PFSK-1 (cell line): ENCODE data around the gene ARHGEF4.

Experiments
- POLR2AphosphoS5 ChIP-seq: IDR thresholded peaks from 2 replicates; pipeline ENCODE4 v1.6.1; 2012; ENCODE audit warnings: low read depth, mild to moderate bottlenecking, control low read depth, low read length, moderate library complexity
- TAF1 ChIP-seq: IDR thresholded peaks from 2 replicates; pipeline ENCODE4 v1.6.1; 2012; ENCODE audit warnings: low read length, control low read depth, borderline replicate concordance; ENCODE audit not compliant: insufficient read depth

DNA sequence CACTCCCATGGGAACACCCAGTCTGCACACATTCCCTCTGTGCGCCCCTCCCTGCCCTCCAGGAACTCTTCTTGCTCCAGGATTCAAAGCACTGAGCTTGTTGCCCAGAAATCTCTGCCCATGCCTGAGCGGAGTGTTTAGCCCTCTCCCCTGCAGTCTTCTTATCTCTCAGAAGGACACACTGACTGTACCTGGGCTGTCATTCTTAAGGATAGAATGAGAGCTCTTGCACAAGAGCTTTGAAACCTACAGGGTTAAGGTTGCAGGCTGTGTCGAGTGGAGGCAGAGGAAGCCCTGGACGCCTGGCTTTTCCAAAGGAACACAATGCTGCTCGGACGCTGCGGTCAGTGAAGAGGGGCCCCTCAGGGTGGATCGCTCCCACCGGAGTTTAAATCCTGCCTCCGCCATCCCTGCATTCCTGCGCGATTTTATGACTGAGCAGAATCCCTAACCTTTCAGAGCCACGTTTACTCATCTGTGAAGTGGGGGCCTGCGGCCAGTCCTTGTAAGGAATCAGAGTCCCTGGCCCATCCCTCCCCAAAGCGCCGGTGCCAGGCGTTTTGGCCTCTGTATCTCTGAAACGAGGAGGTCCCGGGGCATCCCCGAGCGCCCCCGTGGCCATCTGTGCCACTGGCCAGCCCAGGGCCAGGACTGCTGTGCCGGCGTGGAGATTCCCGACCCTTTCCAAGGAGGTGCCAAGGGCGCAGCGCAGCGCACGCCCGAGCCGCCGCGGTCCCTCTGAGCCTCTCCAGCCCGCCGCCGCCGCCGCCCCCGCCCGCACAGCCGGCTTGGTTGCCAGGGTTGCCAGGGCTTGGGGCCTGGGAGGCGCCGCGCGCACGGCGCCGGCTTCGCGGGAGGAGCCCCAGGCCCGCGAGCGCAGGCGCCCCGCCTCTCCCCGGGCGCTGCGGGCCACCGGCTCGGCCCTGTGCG, 197.7 kb downstream of the ARHGEF4 start:
- TF ChIP-seq POLR2AphosphoS5, result no peak
- TF ChIP-seq TAF1, result no peak
